GM11168 (cell line): ENCODE data around the gene OS9.

Experiments used
- in situ Hi-C: fragments of 300-500 bp; cut with MboI; formaldehyde crosslinking; loops from one replicate; pipeline ENCODE4 v1.12.0; 2022; ENCODE audit warnings: low sequenced_read_pairs; ENCODE audit not compliant: unreplicated experiment

Gene OS9

DNA sequence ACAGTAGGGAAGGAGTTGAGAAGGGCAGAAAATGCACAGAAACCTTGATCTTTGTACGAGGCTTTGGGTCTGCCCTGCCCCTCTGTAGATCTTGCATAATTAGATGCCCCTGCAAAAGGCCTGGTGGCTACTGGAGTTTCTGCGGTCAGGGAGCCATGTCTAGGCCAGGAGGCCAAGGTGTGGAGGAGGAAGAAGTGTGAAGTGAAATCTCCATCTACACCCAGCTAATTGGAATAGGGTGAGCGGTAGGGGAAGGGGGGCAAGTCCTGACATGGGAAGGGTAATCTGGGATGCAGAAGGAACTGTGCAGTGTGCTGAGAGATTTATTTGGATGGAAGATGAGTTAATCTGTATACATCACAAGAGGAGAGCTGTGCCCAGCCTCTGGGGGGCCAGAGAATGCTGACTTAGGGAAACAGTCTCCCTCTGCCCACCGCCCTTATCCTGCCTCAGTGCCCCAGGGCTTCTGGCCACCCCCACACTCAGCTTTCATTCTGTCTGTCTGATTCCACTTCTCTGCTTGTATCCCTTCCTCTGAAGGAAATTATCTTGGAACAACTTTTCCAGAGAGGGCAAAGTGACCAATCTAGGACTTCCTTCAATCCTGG lies 67.6 kb downstream of the OS9 start:
- in situ Hi-C loops, result no loop called here

- in situ Hi-C loops, result no loop called here
These were observed 68.5 kb downstream of the OS9 start for GRCh38 chr12:57762463-57762862.

DNA sequence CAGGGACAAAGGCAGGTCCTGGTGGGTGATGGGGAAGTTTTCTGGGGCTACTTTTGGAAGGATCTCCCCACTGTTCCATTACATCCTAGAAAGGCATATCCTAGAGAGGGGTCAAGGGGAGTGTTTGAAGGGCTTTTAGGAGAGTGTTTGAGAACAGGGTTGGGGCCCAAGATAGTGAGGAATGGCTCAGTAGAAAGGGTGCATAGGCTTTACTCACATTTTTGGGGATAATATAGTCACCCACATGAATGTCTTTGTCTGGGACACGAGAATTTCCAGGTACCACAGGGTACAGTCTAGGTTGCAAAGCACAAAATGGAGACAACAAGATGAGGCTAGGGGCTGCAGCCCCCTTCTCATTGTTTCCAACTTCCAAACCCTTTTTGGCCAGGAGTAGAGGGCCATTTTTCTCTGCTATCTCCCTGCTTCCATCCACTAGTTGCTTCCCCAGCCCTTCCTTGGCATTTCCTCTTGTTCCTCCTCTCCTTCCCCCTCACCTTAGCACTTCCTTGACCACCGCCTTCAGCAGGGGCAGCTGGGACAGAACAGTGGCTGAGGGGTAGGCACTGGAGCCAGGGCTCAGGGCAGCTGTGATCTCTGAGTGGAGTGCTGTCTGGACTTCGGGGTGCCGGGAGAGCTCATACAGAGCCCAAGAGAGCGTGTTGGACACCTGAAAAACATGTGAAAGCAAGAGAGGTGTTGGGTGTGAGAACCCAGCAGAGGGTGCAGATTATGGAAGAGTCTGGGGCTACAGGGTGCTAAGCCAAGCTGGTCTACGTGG lies 70.1 kb downstream of the OS9 start:
- in situ Hi-C loops, result no loop called here

GRCh38 chr12:57764662-57765002 lies 70.7 kb downstream of the OS9 start:
- in situ Hi-C loops, result no loop called here

GRCh38 chr12:57765003-57765697 lies 71.2 kb downstream of the OS9 start:
- in situ Hi-C loops, result no loop called here

GRCh38 chr12:57765698-57766463 lies 71.9 kb downstream of the OS9 start:
- in situ Hi-C loops, result no loop called here

GRCh38 chr12:57766464-57767304 lies 72.8 kb downstream of the OS9 start, which contains the start of gene CYP27B1:
Gene CYP27B1 (minus strand): TSS chr12:57767078. CDS start chr12:57767041, 37 bp downstream.
- in situ Hi-C loops, result no loop called here

DNA sequence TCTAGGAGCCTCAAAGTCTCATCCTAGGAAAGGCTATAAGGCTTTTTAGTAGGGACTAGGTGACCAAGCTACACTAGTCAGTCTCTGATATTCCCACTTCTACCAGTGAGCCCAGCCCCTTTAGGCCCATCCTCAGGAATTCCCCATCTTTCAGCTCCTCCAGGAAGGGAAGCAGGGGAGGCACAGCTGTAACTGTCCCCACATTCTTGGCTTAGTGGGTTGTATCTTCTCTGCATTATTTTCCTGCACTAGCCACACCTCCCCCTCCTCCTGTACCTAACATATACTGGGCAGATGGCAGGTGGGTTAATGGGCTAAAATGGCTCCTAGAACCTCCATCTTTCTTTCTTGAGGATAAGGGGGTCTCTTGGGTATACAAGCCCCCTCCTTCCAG lies 73.4 kb downstream of the OS9 start:
- in situ Hi-C loops, result no loop called here

DNA sequence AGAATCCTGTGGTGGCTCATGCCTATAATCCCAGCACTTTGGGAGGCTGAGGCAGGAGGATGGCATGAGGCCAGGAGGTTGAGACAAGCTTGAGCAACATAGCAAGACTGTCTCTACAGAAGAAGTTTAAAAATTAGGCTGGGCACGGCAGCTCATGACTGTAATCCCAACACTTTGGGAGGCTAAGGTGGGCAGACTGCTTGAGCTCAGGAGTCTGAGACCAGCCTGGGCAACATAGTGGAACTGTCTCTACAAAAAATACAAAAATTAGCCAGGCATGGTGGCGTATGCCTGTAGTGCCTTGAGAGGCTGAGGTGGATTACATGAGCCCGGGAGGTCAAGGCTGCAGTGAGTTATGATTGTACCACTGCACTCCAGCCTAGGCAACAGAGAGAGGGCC lies 73.9 kb downstream of the OS9 start:
- in situ Hi-C loops, result no loop called here

DNA sequence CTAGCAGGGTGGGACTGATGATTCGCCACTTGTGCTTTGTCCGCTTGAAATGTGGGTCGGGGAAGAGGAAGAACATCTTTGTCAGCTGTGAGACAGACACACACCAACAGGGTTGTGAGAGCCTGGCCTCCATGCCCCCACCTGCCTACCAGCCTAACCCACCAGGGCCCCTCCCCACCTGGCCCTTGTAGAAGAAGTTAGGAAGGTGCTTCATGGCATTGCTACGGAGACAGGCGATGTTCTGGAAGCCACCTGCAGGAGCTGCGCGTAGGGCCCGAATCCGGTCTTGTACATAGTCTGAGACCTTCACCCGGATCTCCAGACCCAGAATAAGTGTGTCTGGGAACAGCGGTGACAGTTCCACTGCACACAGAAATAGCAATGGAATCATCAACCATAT lies 75.7 kb downstream of the OS9 start:
- in situ Hi-C loops, result no loop called here

- in situ Hi-C loops, result no loop called here
These were observed 76.8 kb downstream of the OS9 start for GRCh38 chr12:57770734-57771133.
